ENCODE measurements around the gene MFSD6L.

MFSD6L gene

DNA sequence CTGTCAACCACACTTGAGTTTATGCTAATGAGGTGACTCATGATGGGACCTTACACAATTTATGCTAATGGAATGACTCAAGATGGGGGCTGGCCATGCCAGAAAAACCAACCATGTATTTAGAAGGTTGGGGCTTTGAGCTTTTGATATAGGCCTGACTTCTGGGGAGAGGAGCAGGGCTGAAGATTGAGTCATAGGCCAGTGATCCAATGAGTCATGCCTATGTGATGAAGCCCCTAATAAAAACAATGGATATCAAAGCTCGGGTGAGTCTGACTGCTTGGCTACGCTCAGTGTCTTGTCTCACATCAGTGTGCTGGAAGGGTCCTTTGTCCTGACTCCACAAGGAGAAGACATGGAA lies 7.3 kb downstream of the MFSD6L start:
- Histone ChIP-seq H3K27me3 (ENCODE audit: insufficient read depth, low read length, poor library complexity, severe bottlenecking) (no peaks in the 10 kb centered on the region), H3K4me3 (ENCODE audit: low read length, poor library complexity, severe bottlenecking) (no peak overlapping the region), H3F3A (ENCODE audit: low read depth) (no peaks in the 10 kb centered on the region), H3K9me2 (replicated peaks; ENCODE audit: low read depth, low read length) (no peaks in the 10 kb centered on the region), H3K4me2 (ENCODE audit: low read depth, low read length, poor library complexity, severe bottlenecking) (no peak overlapping the region), H2AFZ (ENCODE audit: low read length) (no peak overlapping the region), H3K9me3 (ENCODE audit: insufficient read depth, low read depth, low read length) (no peaks in the 10 kb centered on the region), H3K9ac (ENCODE audit: low read depth, low read length, poor library complexity, severe bottlenecking) (no peak overlapping the region), H4K20me1 (ENCODE audit: insufficient read depth, low read length, poor library complexity, severe bottlenecking) (no peaks in the 10 kb centered on the region), H3K4me1 (ENCODE audit: insufficient read depth, low read length, poor library complexity, severe bottlenecking) (no peaks in the 10 kb centered on the region), H3K36me3 (ENCODE audit: insufficient read depth, low read length) (no peaks in the 10 kb centered on the region), H3K79me2 (ENCODE audit: insufficient read depth, low read length) (no peaks in the 10 kb centered on the region)
- TF ChIP-seq EZH2phosphoT487 (IDR thresholded peaks at IDR 0.05; ENCODE audit: borderline replicate concordance): no peak
- TF ChIP-seq, protein P1, sequence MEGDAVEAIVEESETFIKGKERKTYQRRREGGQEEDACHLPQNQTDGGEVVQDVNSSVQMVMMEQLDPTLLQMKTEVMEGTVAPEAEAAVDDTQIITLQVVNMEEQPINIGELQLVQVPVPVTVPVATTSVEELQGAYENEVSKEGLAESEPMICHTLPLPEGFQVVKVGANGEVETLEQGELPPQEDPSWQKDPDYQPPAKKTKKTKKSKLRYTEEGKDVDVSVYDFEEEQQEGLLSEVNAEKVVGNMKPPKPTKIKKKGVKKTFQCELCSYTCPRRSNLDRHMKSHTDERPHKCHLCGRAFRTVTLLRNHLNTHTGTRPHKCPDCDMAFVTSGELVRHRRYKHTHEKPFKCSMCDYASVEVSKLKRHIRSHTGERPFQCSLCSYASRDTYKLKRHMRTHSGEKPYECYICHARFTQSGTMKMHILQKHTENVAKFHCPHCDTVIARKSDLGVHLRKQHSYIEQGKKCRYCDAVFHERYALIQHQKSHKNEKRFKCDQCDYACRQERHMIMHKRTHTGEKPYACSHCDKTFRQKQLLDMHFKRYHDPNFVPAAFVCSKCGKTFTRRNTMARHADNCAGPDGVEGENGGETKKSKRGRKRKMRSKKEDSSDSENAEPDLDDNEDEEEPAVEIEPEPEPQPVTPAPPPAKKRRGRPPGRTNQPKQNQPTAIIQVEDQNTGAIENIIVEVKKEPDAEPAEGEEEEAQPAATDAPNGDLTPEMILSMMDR (conservative IDR thresholded peaks at IDR 0.05; ENCODE audit: low read length): no peak

DNA sequence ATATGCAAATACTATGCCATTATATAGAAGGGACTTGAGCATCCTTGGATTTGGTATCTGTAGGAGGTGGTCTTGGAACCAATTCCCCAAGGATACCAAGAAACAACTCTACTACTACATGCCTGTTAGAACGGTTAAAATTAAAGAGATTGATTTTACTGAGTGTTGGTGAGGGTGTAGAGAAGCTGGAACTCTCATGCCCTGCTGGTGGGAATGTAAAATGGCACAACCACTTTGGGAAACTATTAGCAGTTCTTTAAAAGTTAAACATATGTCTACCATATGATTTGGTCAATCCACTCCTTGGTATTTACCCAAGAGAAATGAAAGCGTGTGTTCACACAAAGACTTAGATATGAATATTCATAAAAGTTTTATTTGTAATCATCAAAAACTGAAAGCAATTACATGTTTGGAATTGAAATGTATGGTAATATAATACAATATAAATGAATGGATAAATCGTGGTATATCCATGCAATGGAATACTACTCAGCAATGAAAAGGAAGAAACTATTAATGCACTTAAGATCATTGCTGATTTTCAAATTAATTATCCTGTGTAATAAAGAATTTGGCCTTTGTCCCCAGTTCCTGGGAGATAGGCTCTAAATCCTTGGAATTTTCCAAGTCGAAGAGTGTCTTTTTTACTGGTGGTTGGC lies 7.8 kb downstream of the MFSD6L start:
- Histone ChIP-seq H3F3A (ENCODE audit: low read depth) (no peaks in the 10 kb centered on the region), H3K9me2 (replicated peaks; ENCODE audit: low read depth, low read length) (no peaks in the 10 kb centered on the region), H3K9ac (ENCODE audit: low read depth, low read length, poor library complexity, severe bottlenecking) (no peak overlapping the region), H4K20me1 (ENCODE audit: insufficient read depth, low read length, poor library complexity, severe bottlenecking) (no peaks in the 10 kb centered on the region), H3K4me2 (ENCODE audit: low read depth, low read length, poor library complexity, severe bottlenecking) (no peak overlapping the region), H3K4me3 (ENCODE audit: low read length, poor library complexity, severe bottlenecking) (no peak overlapping the region), H3K4me1 (ENCODE audit: insufficient read depth, low read length, poor library complexity, severe bottlenecking) (no peaks in the 10 kb centered on the region), H3K36me3 (ENCODE audit: insufficient read depth, low read length) (no peaks in the 10 kb centered on the region), H2AFZ (ENCODE audit: low read length) (no peak overlapping the region), H3K9me3 (ENCODE audit: insufficient read depth, low read depth, low read length) (no peaks in the 10 kb centered on the region), H3K79me2 (ENCODE audit: insufficient read depth, low read length) (no peaks in the 10 kb centered on the region), H3K27me3 (ENCODE audit: insufficient read depth, low read length, poor library complexity, severe bottlenecking) (no peaks in the 10 kb centered on the region)
- TF ChIP-seq, protein P1 (conservative IDR thresholded peaks at IDR 0.05; ENCODE audit: low read length): no peak
- TF ChIP-seq EZH2phosphoT487 (IDR thresholded peaks at IDR 0.05; ENCODE audit: borderline replicate concordance): no peak

DNA sequence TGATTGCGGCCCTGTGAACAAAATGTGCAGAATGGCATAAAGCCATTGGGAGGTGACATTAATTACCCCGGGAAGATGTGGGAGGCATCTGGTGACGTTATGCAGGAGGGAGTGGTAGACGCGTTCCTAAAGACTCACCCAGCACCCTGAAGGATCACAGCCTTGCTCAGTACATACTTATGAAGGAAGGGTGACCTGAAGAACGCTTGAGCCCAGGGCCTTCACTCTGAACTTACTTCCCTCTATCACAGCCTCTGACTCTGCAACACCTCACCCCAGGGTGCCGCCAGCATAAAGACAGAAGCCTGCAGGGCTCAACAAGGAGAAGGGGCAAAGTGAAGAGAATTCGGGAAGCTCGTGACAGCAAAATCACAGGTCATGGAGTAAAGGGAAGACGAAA lies 9.4 kb downstream of the MFSD6L start:
- Histone ChIP-seq H3K4me2 (ENCODE audit: low read depth, low read length, poor library complexity, severe bottlenecking) (no peak overlapping the region), H3F3A (ENCODE audit: low read depth) (no peaks in the 10 kb centered on the region), H3K4me3 (ENCODE audit: low read length, poor library complexity, severe bottlenecking) (no peak overlapping the region), H3K4me1 (ENCODE audit: insufficient read depth, low read length, poor library complexity, severe bottlenecking) (no peaks in the 10 kb centered on the region), H4K20me1 (ENCODE audit: insufficient read depth, low read length, poor library complexity, severe bottlenecking) (no peaks in the 10 kb centered on the region), H3K9me2 (replicated peaks; ENCODE audit: low read depth, low read length) (no peaks in the 10 kb centered on the region), H3K79me2 (ENCODE audit: insufficient read depth, low read length) (no peaks in the 10 kb centered on the region), H3K36me3 (ENCODE audit: insufficient read depth, low read length) (no peaks in the 10 kb centered on the region), H3K9ac (ENCODE audit: low read depth, low read length, poor library complexity, severe bottlenecking) (no peak overlapping the region), H2AFZ (ENCODE audit: low read length) (no peak overlapping the region), H3K9me3 (ENCODE audit: insufficient read depth, low read depth, low read length) (no peaks in the 10 kb centered on the region), H3K27me3 (ENCODE audit: insufficient read depth, low read length, poor library complexity, severe bottlenecking) (no peaks in the 10 kb centered on the region)
- no peak for TF ChIP-seq EZH2phosphoT487 (IDR thresholded peaks at IDR 0.05; ENCODE audit: borderline replicate concordance)
- TF ChIP-seq, protein P1 (conservative IDR thresholded peaks at IDR 0.05; ENCODE audit: low read length): no peak

Measured in Loucy (cell line).